Measurements from ENCODE around the gene ESPN. TPM values are rescaled to one million over a fixed set of nuclear protein-coding genes. Genes with fewer than 3 reads are reported as not detected.

The ESPN gene
- total and polyA plus RNA-seq, 10 of the 15 experiments (the other 5 are each of a cell fraction or from before 2014, with no cell fraction given), result 0.18 to 0.71 (median 0.59) TPM; not detected in 7

GRCh38 chr1:6484826-6485167 is 60.2 kb downstream of the ESPN start (continued):
- TF ChIP-seq CEBPZ (IDR thresholded peaks at IDR 0.05; ENCODE audit: low read depth, low read length), result no peak
- no peak for TF ChIP-seq NRF1 (conservative IDR thresholded peaks at IDR 0.05; ENCODE audit: low read depth, low read length)
- TF ChIP-seq RB1 (IDR thresholded peaks at IDR 0.05; ENCODE audit: borderline replicate concordance), result no peak
- no peak for TF ChIP-seq REST (IDR thresholded peaks at IDR 0.05; ENCODE audit: low read depth, low read length)
- no peak for TF ChIP-seq FOXK2 (IDR thresholded peaks at IDR 0.05)
- TF ChIP-seq MLLT1 (IDR thresholded peaks at IDR 0.05), result no peak

All from GM12878 (cell line).